Raji (cell line): ENCODE data around the gene THOC2.

Source experiments
- POLR2A ChIP-seq: IDR thresholded peaks from 2 replicates; pipeline ENCODE4 v1.6.1; 2011; ENCODE audit warnings: low read depth, low read length, control low read depth; ENCODE audit not compliant: insufficient read depth

Gene THOC2, protein sequence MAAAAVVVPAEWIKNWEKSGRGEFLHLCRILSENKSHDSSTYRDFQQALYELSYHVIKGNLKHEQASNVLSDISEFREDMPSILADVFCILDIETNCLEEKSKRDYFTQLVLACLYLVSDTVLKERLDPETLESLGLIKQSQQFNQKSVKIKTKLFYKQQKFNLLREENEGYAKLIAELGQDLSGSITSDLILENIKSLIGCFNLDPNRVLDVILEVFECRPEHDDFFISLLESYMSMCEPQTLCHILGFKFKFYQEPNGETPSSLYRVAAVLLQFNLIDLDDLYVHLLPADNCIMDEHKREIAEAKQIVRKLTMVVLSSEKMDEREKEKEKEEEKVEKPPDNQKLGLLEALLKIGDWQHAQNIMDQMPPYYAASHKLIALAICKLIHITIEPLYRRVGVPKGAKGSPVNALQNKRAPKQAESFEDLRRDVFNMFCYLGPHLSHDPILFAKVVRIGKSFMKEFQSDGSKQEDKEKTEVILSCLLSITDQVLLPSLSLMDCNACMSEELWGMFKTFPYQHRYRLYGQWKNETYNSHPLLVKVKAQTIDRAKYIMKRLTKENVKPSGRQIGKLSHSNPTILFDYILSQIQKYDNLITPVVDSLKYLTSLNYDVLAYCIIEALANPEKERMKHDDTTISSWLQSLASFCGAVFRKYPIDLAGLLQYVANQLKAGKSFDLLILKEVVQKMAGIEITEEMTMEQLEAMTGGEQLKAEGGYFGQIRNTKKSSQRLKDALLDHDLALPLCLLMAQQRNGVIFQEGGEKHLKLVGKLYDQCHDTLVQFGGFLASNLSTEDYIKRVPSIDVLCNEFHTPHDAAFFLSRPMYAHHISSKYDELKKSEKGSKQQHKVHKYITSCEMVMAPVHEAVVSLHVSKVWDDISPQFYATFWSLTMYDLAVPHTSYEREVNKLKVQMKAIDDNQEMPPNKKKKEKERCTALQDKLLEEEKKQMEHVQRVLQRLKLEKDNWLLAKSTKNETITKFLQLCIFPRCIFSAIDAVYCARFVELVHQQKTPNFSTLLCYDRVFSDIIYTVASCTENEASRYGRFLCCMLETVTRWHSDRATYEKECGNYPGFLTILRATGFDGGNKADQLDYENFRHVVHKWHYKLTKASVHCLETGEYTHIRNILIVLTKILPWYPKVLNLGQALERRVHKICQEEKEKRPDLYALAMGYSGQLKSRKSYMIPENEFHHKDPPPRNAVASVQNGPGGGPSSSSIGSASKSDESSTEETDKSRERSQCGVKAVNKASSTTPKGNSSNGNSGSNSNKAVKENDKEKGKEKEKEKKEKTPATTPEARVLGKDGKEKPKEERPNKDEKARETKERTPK (N-terminal part only)

GRCh38 chrX:123732670-123733363, at the start of gene THOC2:
Gene THOC2, minus strand, starts transcription at chrX:123733052. Its CDS starts 30 bp downstream, at chrX:123733022.
- peak; percentile 61 for TF ChIP-seq POLR2A

DNA sequence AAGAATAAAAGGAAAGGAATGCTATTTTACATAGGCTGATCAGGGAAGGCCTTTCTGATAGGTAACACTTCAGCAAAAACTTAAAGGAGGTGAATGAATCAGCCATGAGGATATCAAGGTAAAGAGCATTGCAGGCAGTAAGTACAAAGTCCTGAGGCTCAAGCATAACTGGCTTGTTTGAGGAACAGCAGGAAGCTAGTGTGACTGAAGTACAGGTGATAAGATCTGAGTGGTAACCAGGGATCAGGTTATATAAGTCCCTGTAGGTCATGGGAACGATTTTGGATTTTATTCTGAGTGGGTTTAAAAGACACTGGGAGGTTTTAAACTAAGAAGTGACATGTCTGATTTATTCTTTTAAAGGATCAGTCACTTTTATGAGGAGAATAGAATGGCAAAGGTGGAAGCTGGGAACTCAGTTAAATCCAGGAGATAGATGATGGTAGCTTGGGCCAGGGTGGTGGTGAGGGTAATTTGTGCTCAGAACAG, 47.1 kb upstream of the THOC2 start:
- TF ChIP-seq POLR2A = no peak

- TF ChIP-seq POLR2A = no peak
Measured at GRCh38 chrX:123773258-123773988, 40.6 kb upstream of the THOC2 start.

- no peak for TF ChIP-seq POLR2A
Measured at GRCh38 chrX:123771449-123772064, 38.7 kb upstream of the THOC2 start.

DNA sequence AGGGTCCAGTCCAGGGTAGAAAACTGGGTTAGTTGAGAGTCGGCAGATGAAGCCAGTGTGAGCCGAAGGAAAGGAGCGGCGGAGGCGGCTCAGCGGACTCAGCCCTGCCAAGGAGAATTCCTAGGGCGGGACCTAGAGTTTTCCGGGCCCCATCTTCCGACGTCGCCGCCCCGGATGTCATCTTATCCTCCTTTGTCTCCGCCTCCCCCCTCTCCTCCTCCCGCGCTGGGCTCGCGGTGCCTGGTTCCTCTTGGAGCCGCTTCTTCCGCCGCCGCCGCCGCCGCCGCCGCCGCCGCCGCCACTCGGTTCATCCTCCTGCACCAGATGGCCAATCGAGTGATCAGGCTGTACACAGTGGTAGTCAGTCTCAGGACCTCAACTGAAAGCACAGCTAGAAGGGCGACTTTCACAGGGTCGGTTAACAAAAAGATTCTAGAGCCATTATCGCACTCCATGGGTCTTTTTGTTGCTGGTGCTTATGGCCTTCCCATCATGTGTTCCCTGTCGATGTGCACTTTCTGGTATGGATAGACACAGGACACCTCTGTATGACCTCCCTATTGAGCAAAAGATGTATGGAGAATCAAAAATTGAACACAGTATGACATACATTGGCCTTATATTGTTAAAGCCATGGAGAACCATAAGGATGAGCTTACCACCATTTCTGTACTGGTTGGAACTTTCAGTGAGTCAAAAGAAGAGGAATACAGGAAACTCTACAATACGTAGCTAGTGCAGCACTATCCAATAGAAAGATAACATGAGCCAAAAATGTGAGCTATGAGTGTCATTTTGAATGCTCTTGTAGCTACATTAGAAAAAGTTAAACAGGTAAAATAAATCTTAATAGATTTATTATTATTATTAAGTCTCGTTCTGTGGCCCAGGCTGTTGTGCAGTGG, 32.4 kb upstream of the THOC2 start:
- TF ChIP-seq POLR2A = no peak

DNA sequence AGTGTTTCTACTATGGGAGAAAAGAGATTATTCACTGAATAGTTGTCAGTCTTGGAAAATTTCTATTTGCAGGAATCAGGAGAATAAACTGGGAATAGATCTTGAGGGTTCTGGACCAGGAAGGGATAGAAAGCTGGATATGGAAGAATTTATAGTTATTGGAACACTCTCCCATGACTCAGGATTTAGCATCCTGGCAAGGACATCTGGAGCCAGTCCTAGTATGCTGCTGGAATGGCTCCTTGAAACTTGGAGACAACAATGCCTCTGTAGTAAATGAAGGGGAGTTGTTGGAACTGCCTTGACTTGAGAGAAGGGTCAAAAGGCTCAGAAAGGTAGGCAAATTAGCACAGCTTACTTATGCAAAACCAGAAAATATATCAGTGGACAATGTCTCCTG, 23.5 kb upstream of the THOC2 start:
- TF ChIP-seq POLR2A = no peak

- no peak for TF ChIP-seq POLR2A
Measured at GRCh38 chrX:123755107-123755506, 22.3 kb upstream of the THOC2 start.

GRCh38 chrX:123753656-123754350, 21.0 kb upstream of the THOC2 start:
- TF ChIP-seq POLR2A = no peak

GRCh38 chrX:123749643-123750042, 16.8 kb upstream of the THOC2 start:
- TF ChIP-seq POLR2A = no peak

GRCh38 chrX:123745511-123745910, 12.7 kb upstream of the THOC2 start:
- TF ChIP-seq POLR2A = no peak

- TF ChIP-seq POLR2A = no peak
Measured at GRCh38 chrX:123743312-123743711, 10.5 kb upstream of the THOC2 start.

- TF ChIP-seq POLR2A = no peak
Measured at GRCh38 chrX:123742440-123742839, 9.6 kb upstream of the THOC2 start.
